ENCODE measurements around the gene HIP1R. TPM values are rescaled to one million over a fixed set of nuclear protein-coding genes. Genes with fewer than 3 reads are reported as not detected.
A peak's percentile ranks its signal among the peaks of the same experiment; 100 is the strongest.

The HIP1R gene
- total and polyA plus RNA-seq, 2 of the 13 experiments (the other 11 are each of a cell fraction or from before 2014, with no cell fraction given), result 18.4 to 25.5 TPM

GRCh38 chr12:122866379-122866778, 31.1 kb downstream of the HIP1R start (continued):
- no peak for TF ChIP-seq TFE3 (CRISPR knock-in tag; IDR thresholded peaks at IDR 0.05)
- no peak for TF ChIP-seq ZNF629 (CRISPR knock-in tag; conservative IDR thresholded peaks at IDR 0.05)
- 0 out of 2 replicates have a peak, but pooled peaks have one; percentile 52 for TF ChIP-seq ZNF563 (CRISPR knock-in tag; IDR thresholded peaks at IDR 0.05)
- no peak for TF ChIP-seq MXI1 (IDR thresholded peaks at IDR 0.05; ENCODE audit: borderline replicate concordance, low read depth, low read length)
- TF ChIP-seq SCMH1 (CRISPR knock-in tag; IDR thresholded peaks at IDR 0.05; ENCODE audit: borderline replicate concordance), result no peak
- no peak for TF ChIP-seq MED1 (CRISPR knock-in tag; IDR thresholded peaks at IDR 0.05)
- TF ChIP-seq ZNF547 (CRISPR knock-in tag; IDR thresholded peaks at IDR 0.05), result no peak
- TF ChIP-seq ZNF101 (CRISPR knock-in tag; IDR thresholded peaks at IDR 0.05; ENCODE audit: borderline replicate concordance, low read depth), result no peak
- no peak for TF ChIP-seq ZNF33B (CRISPR knock-in tag; IDR thresholded peaks at IDR 0.05)
- no peak for TF ChIP-seq FOXP1 (IDR thresholded peaks at IDR 0.05)
- peak; percentile 8; the same call in 1 of the 2 replicates for TF ChIP-seq FOXP1 (CRISPR knock-in tag; IDR thresholded peaks at IDR 0.05)
- 0 out of 2 replicates have a peak, but pooled peaks have one; percentile 33 for TF ChIP-seq ZNF431 (CRISPR knock-in tag; IDR thresholded peaks at IDR 0.05; ENCODE audit: borderline replicate concordance, low read depth)
- peak; percentile 62 for TF ChIP-seq ZNF687 (CRISPR knock-in tag; IDR thresholded peaks at IDR 0.05)
- no peak for TF ChIP-seq HNRNPK (IDR thresholded peaks at IDR 0.05; ENCODE audit: low read depth, low read length, poor library complexity, severe bottlenecking)
- no peak for TF ChIP-seq TERF1 (CRISPR knock-in tag; IDR thresholded peaks at IDR 0.05)
- no peak for TF ChIP-seq SIN3A (IDR thresholded peaks at IDR 0.05; ENCODE audit: borderline replicate concordance, low read depth, low read length)
- TF ChIP-seq ZNF414 (CRISPR knock-in tag; IDR thresholded peaks at IDR 0.05), result no peak
- no peak for TF ChIP-seq ZNF556 (CRISPR knock-in tag; IDR thresholded peaks at IDR 0.05; ENCODE audit: borderline replicate concordance)
- no peak for TF ChIP-seq ZKSCAN8 (CRISPR knock-in tag; IDR thresholded peaks at IDR 0.05; ENCODE audit: borderline replicate concordance)
- no peak; the same call in 1 of the 2 replicates for TF ChIP-seq ZGPAT (CRISPR knock-in tag; IDR thresholded peaks at IDR 0.05)
- no peak for TF ChIP-seq GTF3A (CRISPR knock-in tag; conservative IDR thresholded peaks at IDR 0.05)
- no peak for TF ChIP-seq ZNF468 (CRISPR knock-in tag; IDR thresholded peaks at IDR 0.05)
- TF ChIP-seq ZNF124 (CRISPR knock-in tag; IDR thresholded peaks at IDR 0.05), result 0 out of 2 replicates have a peak, but pooled peaks have one; percentile 26

Data from HepG2 (cell line).